IPS-18c (cell line): ENCODE data around the gene EXOC8.

Source experiments
- H3K4me3 ChIP-seq: 2 replicates; pipeline ENCODE4 v1.7.0; 2013; ENCODE audit warnings: low read depth, mild to moderate bottlenecking, low read length, moderate library complexity; ENCODE audit not compliant: insufficient read depth
- H3K9me3 ChIP-seq: one replicate; pipeline ENCODE4 v1.6.1; 2013; ENCODE audit warnings: mild to moderate bottlenecking, low read length, moderate library complexity; ENCODE audit not compliant: control insufficient read depth, insufficient read depth

Gene EXOC8

GRCh38 chr1:231327617-231328016 lies 10.0 kb downstream of the EXOC8 start:
- no peak overlapping the region for H3K4me3 ChIP-seq
- H3K9me3 ChIP-seq: no peaks in the 10 kb centered on the region

- Histone ChIP-seq H3K9me3 (no peaks in the 10 kb centered on the region), H3K4me3 (no peak overlapping the region)
Observed at GRCh38 chr1:231326248-231326647, 11.4 kb downstream of the EXOC8 start.

GRCh38 chr1:231324660-231325059 lies 13.0 kb downstream of the EXOC8 start:
- Histone ChIP-seq H3K4me3 (no peak overlapping the region), H3K9me3 (no peaks in the 10 kb centered on the region)

GRCh38 chr1:231322880-231323530 lies 14.6 kb downstream of the EXOC8 start:
- Histone ChIP-seq H3K9me3 (no peaks in the 10 kb centered on the region), H3K4me3 (no peak overlapping the region)

GRCh38 chr1:231319080-231319479 lies 18.6 kb downstream of the EXOC8 start:
- no peaks in the 10 kb centered on the region for H3K9me3 ChIP-seq
- H3K4me3 ChIP-seq: no peak overlapping the region

GRCh38 chr1:231318568-231318967 lies 19.1 kb downstream of the EXOC8 start:
- no peaks in the 10 kb centered on the region for H3K9me3 ChIP-seq
- no peak overlapping the region for H3K4me3 ChIP-seq

- Histone ChIP-seq H3K4me3 (no peak overlapping the region; the same call in 1 of the 2 replicates), H3K9me3 (no peaks in the 10 kb centered on the region)
Observed at GRCh38 chr1:231318015-231318355, 19.7 kb downstream of the EXOC8 start.

GRCh38 chr1:231317306-231318014 lies 20.2 kb downstream of the EXOC8 start:
- Histone ChIP-seq H3K9me3 (no peaks in the 10 kb centered on the region), H3K4me3 (no peak overlapping the region; the same call in 1 of the 2 replicates)

- H3K4me3 ChIP-seq: no peak overlapping the region
Observed at GRCh38 chr1:231315887-231316286, 21.8 kb downstream of the EXOC8 start.

GRCh38 chr1:231313661-231314060 lies 24.0 kb downstream of the EXOC8 start:
- Histone ChIP-seq H3K4me3 (no peak overlapping the region), H3K9me3 (no peaks in the 10 kb centered on the region)

More at GRCh38 chr1:231315887-231316286, 21.8 kb downstream of the EXOC8 start:
- H3K9me3 ChIP-seq: no peaks in the 10 kb centered on the region

GRCh38 chr1:231312432-231312788 lies 25.2 kb downstream of the EXOC8 start:
- H3K9me3 ChIP-seq: peaks cover 1% of the 10 kb centered on the region

GRCh38 chr1:231311720-231312431 lies 25.8 kb downstream of the EXOC8 start:
- peaks cover 4% of the 10 kb centered on the region for H3K9me3 ChIP-seq
- no peak overlapping the region for H3K4me3 ChIP-seq

More at GRCh38 chr1:231312432-231312788, 25.2 kb downstream of the EXOC8 start:
- no peak overlapping the region for H3K4me3 ChIP-seq

GRCh38 chr1:231310391-231310934 lies 27.2 kb downstream of the EXOC8 start:
- H3K4me3 ChIP-seq: no peak overlapping the region
- H3K9me3 ChIP-seq: peaks cover 4% of the 10 kb centered on the region

GRCh38 chr1:231301990-231302389 lies 35.7 kb downstream of the EXOC8 start:
- no peak overlapping the region for H3K4me3 ChIP-seq
- peaks cover under 1% of the 10 kb centered on the region for H3K9me3 ChIP-seq

- H3K4me3 ChIP-seq: no peak overlapping the region
- no peaks in the 10 kb centered on the region for H3K9me3 ChIP-seq
Observed at GRCh38 chr1:231295938-231296337, 41.7 kb downstream of the EXOC8 start.

- Histone ChIP-seq H3K9me3 (no peaks in the 10 kb centered on the region), H3K4me3 (no peak overlapping the region)
Observed at GRCh38 chr1:231286603-231287002, 51.0 kb downstream of the EXOC8 start.

- no peak overlapping the region for H3K4me3 ChIP-seq
- no peaks in the 10 kb centered on the region for H3K9me3 ChIP-seq
Observed at GRCh38 chr1:231284441-231284840, 53.2 kb downstream of the EXOC8 start.
